GM10266 (cell line): Measurements from ENCODE around the gene EIF4G1.

Experiments used
- DNase-seq: peaks from one replicate; pipeline ENCODE4 v3.0.0; 2012; ENCODE audit errors: extremely low spot score
- CTCF ChIP-seq: IDR thresholded peaks from 2 replicates; pipeline ENCODE4 v1.5.1; 2012; ENCODE audit warnings: mild to moderate bottlenecking, low read depth; ENCODE audit not compliant: control insufficient read depth, insufficient read depth; ENCODE audit errors: missing control alignments

EIF4G1 gene

GRCh38 chr3:184382326-184383032 lies 68.1 kb downstream of the EIF4G1 start:
- no peak for DNase-seq
- TF ChIP-seq CTCF: no peak

- no peak for TF ChIP-seq CTCF
- no peak for DNase-seq
Observed at GRCh38 chr3:184383033-184383740, 68.8 kb downstream of the EIF4G1 start.

- TF ChIP-seq CTCF: no peak
- DNase-seq: no peak
Observed at GRCh38 chr3:184384342-184384741, 69.9 kb downstream of the EIF4G1 start.
